ENCODE measurements around the gene DIS3L. TPM values are rescaled to one million over a fixed set of nuclear protein-coding genes. Genes with fewer than 3 reads are reported as not detected.
"Not testable (repeated sequence)": the region's sequence is repeated elsewhere in the genome, so short reads cannot be mapped to it uniquely, and the experiment has no call there.

The DIS3L gene
- total RNA-seq = 10 to 100 TPM; 26.7 to 62.5 (median 35.7) TPM
- polyA plus RNA-seq = 10 to 100 TPM; 13.0 to 16.0 TPM
- long read RNA-seq, donor 1, transcript DIS3L-202 (17 exons, 3,647 nt) = major isoform, 33 of 86 reads
- long read RNA-seq, donor 1, partial matches to known transcripts = 11 of 86 reads
- long read RNA-seq, donor 1, other reads (novel, unspliced or antisense) = 40 of 86 reads
- long read RNA-seq, donor 2, transcript DIS3L-202 (17 exons, 3,647 nt) = major isoform, 97 of 159 reads
- long read RNA-seq, donor 2, transcript DIS3L-201 (17 exons, 3,763 nt) = minor isoform, 9 of 159 reads
- long read RNA-seq, donor 2, partial matches to known transcripts = 22 of 159 reads
- long read RNA-seq, donor 2, other reads (novel, unspliced or antisense) = 29 of 159 reads
- long read RNA-seq, donor 3, transcript DIS3L-202 (17 exons, 3,647 nt) = major isoform, 38 of 66 reads
- long read RNA-seq, donor 3, partial matches to known transcripts = 3 of 66 reads
- long read RNA-seq, donor 3, other reads (novel, unspliced or antisense) = 23 of 66 reads

GRCh38 chr15:66293419-66294156 lies at the start of gene DIS3L:
Gene DIS3L (plus strand): TSS chr15:66293568. CDS start chr15:66293597, 29 bp downstream.
- DNase-seq (peak; percentile 54 to 82 (median 70)), ATAC-seq (peak; percentile 57 to 94 (median 87))
- WGBS, 4 donors = 0 to 1% (median 1%) methylated on average over 4 to 92 of the region's 92 CpGs
- Histone ChIP-seq H3K27me3 (no peaks in the 10 kb centered on the region), H3K4me3 (peak within 1 kb of the TSS; percentile 59 to 96 (median 80)), H3K27ac (peak within 1 kb of the TSS; percentile 85 to 95 (median 92)), H3K36me3 (peaks cover 0 to 28% (median 10%) of the 10 kb centered on the region in 9 donors), H3K4me1 (peaks cover 4 to 37% (median 19%) of the 10 kb centered on the region in 12 donors), H3K9me3 (no peaks in the 10 kb centered on the region)
- intact Hi-C loops (cut with DNase I) = loop anchor here in 1 of 10 donors (5.0 kb wide), 1 partner anchor 204 kb away; the partner anchor contains the start of gene SNAPC5
- peak in 1 of 2 donors; percentile 60 for TF ChIP-seq POLR2A (IDR thresholded peaks at IDR 0.05)
- peak in 3 of 12 donors; percentile 10 to 13 (median 10) for TF ChIP-seq CTCF (IDR thresholded peaks at IDR 0.05)

GRCh38 chr15:66245832-66246231 lies 47.5 kb upstream of the DIS3L start:
- H3K27ac ChIP-seq; H3K4me3 ChIP-seq; ATAC-seq; DNase-seq; H3K4me1 ChIP-seq; intact Hi-C loops (cut with DNase I); H3K9me3 ChIP-seq; H3K36me3 ChIP-seq: not testable (repeated sequence)
- H3K27me3 ChIP-seq = peaks cover 0 to 41% (median 0%) of the 10 kb centered on the region in 9 donors
- 81 to 87% (median 84%) methylated on average over 5 of the region's 5 CpGs for WGBS, 4 donors

- H3K9me3 ChIP-seq = no peaks in the 10 kb centered on the region
- no peak for DNase-seq
- no peak for ATAC-seq
- no peak overlapping the region for H3K4me3 ChIP-seq
- H3K27ac ChIP-seq = no peak overlapping the region
- peaks cover 0 to 6% (median 3%) of the 10 kb centered on the region in 12 donors for H3K4me1 ChIP-seq
- WGBS, 4 donors = 68 to 77% (median 75%) methylated on average over 1 of the region's 1 CpG
- no peaks in the 10 kb centered on the region for H3K36me3 ChIP-seq
- H3K27me3 ChIP-seq = peaks cover 0 to 44% (median 10%) of the 10 kb centered on the region in 9 donors
- intact Hi-C loops (cut with DNase I) = no loop called here
- TF ChIP-seq CTCF (IDR thresholded peaks at IDR 0.05) (no peak), POLR2A (IDR thresholded peaks at IDR 0.05) (no peak)
Observed at GRCh38 chr15:66246937-66247336, 46.4 kb upstream of the DIS3L start.

- no peak for TF ChIP-seq CTCF (IDR thresholded peaks at IDR 0.05)
- ATAC-seq = no peak
Observed at GRCh38 chr15:66249605-66250174, 43.7 kb upstream of the DIS3L start.

More at GRCh38 chr15:66249605-66250174, 43.7 kb upstream of the DIS3L start:
- 82 to 89% (median 86%) methylated on average over 2 of the region's 2 CpGs for WGBS, 4 donors
- H3K36me3 ChIP-seq = no peaks in the 10 kb centered on the region
- intact Hi-C loops (cut with DNase I) = no loop called here
- DNase-seq = no peak
- H3K4me1 ChIP-seq = peaks cover 0 to 31% (median 22%) of the 10 kb centered on the region in 12 donors
- no peaks in the 10 kb centered on the region for H3K9me3 ChIP-seq
- H3K27ac ChIP-seq = no peak overlapping the region
- H3K4me3 ChIP-seq = no peak overlapping the region
- H3K27me3 ChIP-seq = peaks cover 12 to 71% (median 34%) of the 10 kb centered on the region in 9 donors
